Measurements from ENCODE around the gene HTRA3.

The HTRA3 gene

GRCh38 chr4:8264106-8264505 lies 5.4 kb upstream of the HTRA3 start:
- no peak for TF ChIP-seq CTCF (IDR thresholded peaks at IDR 0.05; ENCODE audit: insufficient read depth, low read length, poor library complexity, severe bottlenecking)
- Histone ChIP-seq H3K36me3 (ENCODE audit: control insufficient read depth, insufficient read depth, low read length) (no peaks in the 10 kb centered on the region), H3K27me3 (replicated peaks; ENCODE audit: control insufficient read depth, insufficient read depth, low read length) (peaks cover 2% of the 10 kb centered on the region; the same call in 1 of the 2 replicates), H3K4me3 (replicated peaks; ENCODE audit: low read depth, low read length) (no peak overlapping the region)
- no peak for DNase-seq (ENCODE audit: extremely low read depth, insufficient read length)

GRCh38 chr4:8265171-8265929 lies 4.2 kb upstream of the HTRA3 start:
- H3K4me3 ChIP-seq (replicated peaks; ENCODE audit: low read depth, low read length) = no peak overlapping the region
- no peaks in the 10 kb centered on the region for H3K36me3 ChIP-seq (ENCODE audit: control insufficient read depth, insufficient read depth, low read length)
- peaks cover 2% of the 10 kb centered on the region; the same call in 1 of the 2 replicates for H3K27me3 ChIP-seq (replicated peaks; ENCODE audit: control insufficient read depth, insufficient read depth, low read length)
- TF ChIP-seq CTCF (IDR thresholded peaks at IDR 0.05; ENCODE audit: insufficient read depth, low read length, poor library complexity, severe bottlenecking) = no peak
- DNase-seq (ENCODE audit: extremely low read depth, insufficient read length) = no peak

GRCh38 chr4:8266088-8266487 lies 3.5 kb upstream of the HTRA3 start:
- Histone ChIP-seq H3K36me3 (ENCODE audit: control insufficient read depth, insufficient read depth, low read length) (no peaks in the 10 kb centered on the region), H3K4me3 (replicated peaks; ENCODE audit: low read depth, low read length) (no peak overlapping the region), H3K27me3 (replicated peaks; ENCODE audit: control insufficient read depth, insufficient read depth, low read length) (peaks cover 2% of the 10 kb centered on the region; the same call in 1 of the 2 replicates)
- no peak for DNase-seq (ENCODE audit: extremely low read depth, insufficient read length)
- no peak for TF ChIP-seq CTCF (IDR thresholded peaks at IDR 0.05; ENCODE audit: insufficient read depth, low read length, poor library complexity, severe bottlenecking)

GRCh38 chr4:8266508-8266907 lies 3.0 kb upstream of the HTRA3 start:
- no peak for DNase-seq (ENCODE audit: extremely low read depth, insufficient read length)
- peaks cover 2% of the 10 kb centered on the region; the same call in 1 of the 2 replicates for H3K27me3 ChIP-seq (replicated peaks; ENCODE audit: control insufficient read depth, insufficient read depth, low read length)

GRCh38 chr4:8267077-8267476 lies 2.5 kb upstream of the HTRA3 start:
- peak; percentile 40 for TF ChIP-seq CTCF (IDR thresholded peaks at IDR 0.05; ENCODE audit: insufficient read depth, low read length, poor library complexity, severe bottlenecking)
- H3K4me3 ChIP-seq (replicated peaks; ENCODE audit: low read depth, low read length) = no peak overlapping the region
- no peaks in the 10 kb centered on the region for H3K36me3 ChIP-seq (ENCODE audit: control insufficient read depth, insufficient read depth, low read length)
- H3K27me3 ChIP-seq (replicated peaks; ENCODE audit: control insufficient read depth, insufficient read depth, low read length) = peaks cover 2% of the 10 kb centered on the region; the same call in 1 of the 2 replicates
- no peak for DNase-seq (ENCODE audit: extremely low read depth, insufficient read length)

More at GRCh38 chr4:8266508-8266907, 3.0 kb upstream of the HTRA3 start:
- no peak for TF ChIP-seq CTCF (IDR thresholded peaks at IDR 0.05; ENCODE audit: insufficient read depth, low read length, poor library complexity, severe bottlenecking)
- H3K4me3 ChIP-seq (replicated peaks; ENCODE audit: low read depth, low read length) = no peak overlapping the region
- H3K36me3 ChIP-seq (ENCODE audit: control insufficient read depth, insufficient read depth, low read length) = no peaks in the 10 kb centered on the region
